ENCODE results near the gene NLGN1.

DNA sequence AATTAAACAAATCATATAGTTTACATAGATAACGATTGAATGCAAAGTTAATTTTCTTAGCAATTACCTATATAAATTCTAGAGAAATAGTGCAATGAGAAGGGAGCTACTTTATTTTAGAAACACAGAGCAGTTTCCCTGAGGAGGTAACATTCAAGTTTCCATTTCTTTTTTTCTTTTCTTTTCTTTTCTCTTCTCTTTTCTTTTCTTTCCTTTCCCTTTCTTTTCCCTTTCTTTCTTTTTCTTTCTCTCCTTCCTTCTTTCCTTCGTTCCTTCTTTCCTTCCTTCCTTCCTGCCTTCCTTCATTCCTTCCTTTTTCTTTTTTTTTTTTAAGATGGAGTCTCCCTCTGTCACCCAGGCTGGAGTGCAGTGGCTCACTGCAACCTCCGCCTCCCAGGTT is 417.3 kb downstream of the NLGN1 start:
- TF ChIP-seq GATA3 (IDR thresholded peaks at IDR 0.05; ENCODE audit: low read depth, low read length), result no peak
- TF ChIP-seq GATA2 (IDR thresholded peaks at IDR 0.05; ENCODE audit: low read depth, low read length), result no peak

Measured in SH-SY5Y (cell line).